ENCODE measurements around the gene APOA1. TPM values are rescaled to one million over a fixed set of nuclear protein-coding genes. Genes with fewer than 3 reads are reported as not detected.

The APOA1 gene
- polyA plus RNA-seq, 1 donor (not counting 4 experiments of a cell fraction or from before 2014, with no cell fraction given), result not detected

DNA sequence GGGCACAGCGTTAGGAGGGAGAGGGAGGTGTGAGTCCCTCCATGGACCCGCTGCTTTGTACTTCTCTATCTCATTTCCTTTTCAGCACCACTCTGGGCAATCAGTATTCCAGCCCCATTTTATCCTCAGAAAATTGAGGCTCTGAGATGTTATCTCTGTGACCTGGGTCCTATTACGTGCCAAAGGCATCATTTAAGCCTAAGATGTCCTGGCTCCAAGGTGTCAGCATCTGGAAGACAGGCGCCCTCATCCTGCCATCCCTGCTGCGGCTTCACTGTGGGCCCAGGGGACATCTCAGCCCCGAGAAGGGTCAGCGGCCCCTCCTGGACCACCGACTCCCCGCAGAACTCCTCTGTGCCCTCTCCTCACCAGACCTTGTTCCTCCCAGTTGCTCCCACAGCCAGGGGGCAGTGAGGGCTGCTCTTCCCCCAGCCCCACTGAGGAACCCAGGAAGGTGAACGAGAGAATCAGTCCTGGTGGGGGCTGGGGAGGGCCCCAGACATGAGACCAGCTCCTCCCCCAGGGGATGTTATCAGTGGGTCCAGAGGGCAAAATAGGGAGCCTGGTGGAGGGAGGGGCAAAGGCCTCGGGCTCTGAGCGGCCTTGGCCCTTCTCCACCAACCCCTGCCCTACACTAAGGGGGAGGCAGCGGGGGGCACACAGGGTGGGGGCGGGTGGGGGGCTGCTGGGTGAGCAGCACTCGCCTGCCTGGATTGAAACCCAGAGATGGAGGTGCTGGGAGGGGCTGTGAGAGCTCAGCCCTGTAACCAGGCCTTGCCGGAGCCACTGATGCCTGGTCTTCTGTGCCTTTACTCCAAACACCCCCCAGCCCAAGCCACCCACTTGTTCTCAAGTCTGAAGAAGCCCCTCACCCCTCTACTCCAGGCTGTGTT, 8.5 kb downstream of the APOA1 start:
- Histone ChIP-seq H3K9me1 (ENCODE audit: control insufficient read depth, extremely low read depth, insufficient read depth, low read length) (no peaks in the 10 kb centered on the region), H3K9me3 (ENCODE audit: control insufficient read depth, low read depth, low read length) (no peaks in the 10 kb centered on the region), H3K4me3 (ENCODE audit: control insufficient read depth in 2 of 3, extremely low read depth in 1 of 3, insufficient read depth in 2 of 3, low read depth in 1 of 3, low read length in 3 of 3) (no peak overlapping the region), H3K4me1 (ENCODE audit: control insufficient read depth, extremely low read depth, insufficient read depth, low read length) (no peaks in the 10 kb centered on the region), H3K9ac (ENCODE audit: control insufficient read depth, extremely low read depth, insufficient read depth, low read length) (no peak overlapping the region), H3K4me2 (ENCODE audit: control insufficient read depth, extremely low read depth, insufficient read depth, low read depth, low read length) (no peak overlapping the region), H3K79me2 (ENCODE audit: control insufficient read depth, insufficient read depth, low read length) (no peaks in the 10 kb centered on the region), H3K27ac (ENCODE audit: control insufficient read depth, insufficient read depth, low read length) (no peak overlapping the region), H2AFZ (ENCODE audit: control insufficient read depth, low read length) (no peak overlapping the region), H3K27me3 (ENCODE audit: control insufficient read depth, extremely low read depth, insufficient read depth, low read length) (no peaks in the 10 kb centered on the region), H3K36me3 (ENCODE audit: control insufficient read depth in 2 of 2, extremely low read depth in 1 of 2, insufficient read depth in 2 of 2, low read length in 2 of 2) (no peaks in the 10 kb centered on the region), H4K20me1 (ENCODE audit: control insufficient read depth, extremely low read depth, insufficient read depth, low read length) (no peaks in the 10 kb centered on the region)
- TF ChIP-seq, protein P1, sequence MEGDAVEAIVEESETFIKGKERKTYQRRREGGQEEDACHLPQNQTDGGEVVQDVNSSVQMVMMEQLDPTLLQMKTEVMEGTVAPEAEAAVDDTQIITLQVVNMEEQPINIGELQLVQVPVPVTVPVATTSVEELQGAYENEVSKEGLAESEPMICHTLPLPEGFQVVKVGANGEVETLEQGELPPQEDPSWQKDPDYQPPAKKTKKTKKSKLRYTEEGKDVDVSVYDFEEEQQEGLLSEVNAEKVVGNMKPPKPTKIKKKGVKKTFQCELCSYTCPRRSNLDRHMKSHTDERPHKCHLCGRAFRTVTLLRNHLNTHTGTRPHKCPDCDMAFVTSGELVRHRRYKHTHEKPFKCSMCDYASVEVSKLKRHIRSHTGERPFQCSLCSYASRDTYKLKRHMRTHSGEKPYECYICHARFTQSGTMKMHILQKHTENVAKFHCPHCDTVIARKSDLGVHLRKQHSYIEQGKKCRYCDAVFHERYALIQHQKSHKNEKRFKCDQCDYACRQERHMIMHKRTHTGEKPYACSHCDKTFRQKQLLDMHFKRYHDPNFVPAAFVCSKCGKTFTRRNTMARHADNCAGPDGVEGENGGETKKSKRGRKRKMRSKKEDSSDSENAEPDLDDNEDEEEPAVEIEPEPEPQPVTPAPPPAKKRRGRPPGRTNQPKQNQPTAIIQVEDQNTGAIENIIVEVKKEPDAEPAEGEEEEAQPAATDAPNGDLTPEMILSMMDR (optimal IDR thresholded peaks at IDR 0.05 in 1 of 3, IDR thresholded peaks at IDR 0.05 in 1 of 3, conservative IDR thresholded peaks at IDR 0.05 in 1 of 3; ENCODE audit: extremely low read depth in 1 of 3, insufficient read depth in 2 of 3, low read length in 3 of 3), result no peak
- TF ChIP-seq EZH2 (IDR thresholded peaks at IDR 0.05; ENCODE audit: low read length), result no peak
- FAIRE-seq (no peak), DNase-seq (ENCODE audit: low read depth, low spot score) (no peak)
- dilution Hi-C loops (cut with MboI; ENCODE audit: extremely low pct_ligation_motif_present, low sequenced_read_pairs), result no loop called here

DNA sequence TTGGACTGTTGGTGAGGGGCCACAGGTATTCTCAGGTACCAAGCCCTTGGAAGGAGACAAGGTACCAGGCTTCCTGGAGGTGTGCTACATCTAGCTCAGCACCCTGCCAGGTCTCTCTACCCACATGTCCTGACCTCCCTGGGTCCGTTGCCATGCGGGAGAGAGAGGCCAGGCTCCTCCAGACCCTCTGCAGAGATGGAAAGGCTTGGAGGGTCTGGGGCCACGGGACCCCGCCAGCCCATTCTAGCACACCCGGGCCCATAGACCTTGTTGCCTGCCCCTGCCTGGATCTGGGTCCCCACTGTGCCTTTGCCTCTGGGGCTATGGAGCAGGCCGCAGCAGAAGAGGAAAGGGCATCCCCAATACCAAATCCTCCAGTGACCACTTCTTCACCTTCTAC, 10.0 kb downstream of the APOA1 start:
- TF ChIP-seq, protein P1 (optimal IDR thresholded peaks at IDR 0.05 in 1 of 3, IDR thresholded peaks at IDR 0.05 in 1 of 3, conservative IDR thresholded peaks at IDR 0.05 in 1 of 3; ENCODE audit: extremely low read depth in 1 of 3, insufficient read depth in 2 of 3, low read length in 3 of 3), result no peak
- TF ChIP-seq EZH2 (IDR thresholded peaks at IDR 0.05; ENCODE audit: low read length), result no peak
- no peak overlapping the region for H2AFZ ChIP-seq (ENCODE audit: control insufficient read depth, low read length)
- dilution Hi-C loops (cut with MboI; ENCODE audit: extremely low pct_ligation_motif_present, low sequenced_read_pairs), result no loop called here
- no peaks in the 10 kb centered on the region for H3K36me3 ChIP-seq (ENCODE audit: control insufficient read depth in 2 of 2, extremely low read depth in 1 of 2, insufficient read depth in 2 of 2, low read length in 2 of 2)
- FAIRE-seq (no peak), DNase-seq (ENCODE audit: low read depth, low spot score) (no peak)
- no peak overlapping the region for H3K4me2 ChIP-seq (ENCODE audit: control insufficient read depth, extremely low read depth, insufficient read depth, low read depth, low read length)
- H3K9me3 ChIP-seq (ENCODE audit: control insufficient read depth, low read depth, low read length), result no peaks in the 10 kb centered on the region
- H4K20me1 ChIP-seq (ENCODE audit: control insufficient read depth, extremely low read depth, insufficient read depth, low read length), result no peaks in the 10 kb centered on the region
- H3K27ac ChIP-seq (ENCODE audit: control insufficient read depth, insufficient read depth, low read length), result no peak overlapping the region
- no peaks in the 10 kb centered on the region for H3K79me2 ChIP-seq (ENCODE audit: control insufficient read depth, insufficient read depth, low read length)
- no peaks in the 10 kb centered on the region for H3K27me3 ChIP-seq (ENCODE audit: control insufficient read depth, extremely low read depth, insufficient read depth, low read length)
- H3K4me1 ChIP-seq (ENCODE audit: control insufficient read depth, extremely low read depth, insufficient read depth, low read length), result no peaks in the 10 kb centered on the region
- no peak overlapping the region for H3K9ac ChIP-seq (ENCODE audit: control insufficient read depth, extremely low read depth, insufficient read depth, low read length)
- H3K4me3 ChIP-seq (ENCODE audit: control insufficient read depth in 2 of 3, extremely low read depth in 1 of 3, insufficient read depth in 2 of 3, low read depth in 1 of 3, low read length in 3 of 3), result no peak overlapping the region
- H3K9me1 ChIP-seq (ENCODE audit: control insufficient read depth, extremely low read depth, insufficient read depth, low read length), result no peaks in the 10 kb centered on the region
